Skeletal muscle cell (primary cell): ENCODE results near the gene MAST2.
"Not testable (repeated sequence)": the region's sequence is repeated elsewhere in the genome, so short reads cannot be mapped to it uniquely, and the experiment has no call there.

Experiments
- DNase-seq: peaks from one replicate; pipeline ENCODE4 v3.0.0-alpha.2; 2010; ENCODE audit warnings: low read depth
- H3K4me3 ChIP-seq: 2 replicates; pipeline ENCODE4 v1.5.1; 2011; ENCODE audit warnings: low read depth, mild to moderate bottlenecking, control low read depth, low read length, moderate library complexity

The MAST2 gene

DNA sequence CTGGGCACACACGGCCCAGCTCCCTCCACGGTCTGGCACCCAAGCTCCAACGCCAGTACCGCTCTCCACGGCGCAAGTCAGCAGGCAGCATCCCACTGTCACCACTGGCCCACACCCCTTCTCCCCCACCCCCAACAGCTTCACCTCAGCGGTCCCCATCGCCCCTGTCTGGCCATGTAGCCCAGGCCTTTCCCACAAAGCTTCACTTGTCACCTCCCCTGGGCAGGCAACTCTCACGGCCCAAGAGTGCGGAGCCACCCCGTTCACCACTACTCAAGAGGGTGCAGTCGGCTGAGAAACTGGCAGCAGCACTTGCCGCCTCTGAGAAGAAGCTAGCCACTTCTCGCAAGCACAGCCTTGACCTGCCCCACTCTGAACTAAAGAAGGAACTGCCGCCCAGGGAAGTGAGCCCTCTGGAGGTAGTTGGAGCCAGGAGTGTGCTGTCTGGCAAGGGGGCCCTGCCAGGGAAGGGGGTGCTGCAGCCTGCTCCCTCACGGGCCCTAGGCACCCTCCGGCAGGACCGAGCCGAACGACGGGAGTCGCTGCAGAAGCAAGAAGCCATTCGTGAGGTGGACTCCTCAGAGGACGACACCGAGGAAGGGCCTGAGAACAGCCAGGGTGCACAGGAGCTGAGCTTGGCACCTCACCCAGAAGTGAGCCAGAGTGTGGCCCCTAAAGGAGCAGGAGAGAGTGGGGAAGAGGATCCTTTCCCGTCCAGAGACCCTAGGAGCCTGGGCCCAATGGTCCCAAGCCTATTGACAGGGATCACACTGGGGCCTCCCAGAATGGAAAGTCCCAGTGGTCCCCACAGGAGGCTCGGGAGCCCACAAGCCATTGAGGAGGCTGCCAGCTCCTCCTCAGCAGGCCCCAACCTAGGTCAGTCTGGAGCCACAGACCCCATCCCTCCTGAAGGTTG, 231.4 kb downstream of the MAST2 start:
- no peak for DNase-seq
- H3K4me3 ChIP-seq, result no peak overlapping the region

DNA sequence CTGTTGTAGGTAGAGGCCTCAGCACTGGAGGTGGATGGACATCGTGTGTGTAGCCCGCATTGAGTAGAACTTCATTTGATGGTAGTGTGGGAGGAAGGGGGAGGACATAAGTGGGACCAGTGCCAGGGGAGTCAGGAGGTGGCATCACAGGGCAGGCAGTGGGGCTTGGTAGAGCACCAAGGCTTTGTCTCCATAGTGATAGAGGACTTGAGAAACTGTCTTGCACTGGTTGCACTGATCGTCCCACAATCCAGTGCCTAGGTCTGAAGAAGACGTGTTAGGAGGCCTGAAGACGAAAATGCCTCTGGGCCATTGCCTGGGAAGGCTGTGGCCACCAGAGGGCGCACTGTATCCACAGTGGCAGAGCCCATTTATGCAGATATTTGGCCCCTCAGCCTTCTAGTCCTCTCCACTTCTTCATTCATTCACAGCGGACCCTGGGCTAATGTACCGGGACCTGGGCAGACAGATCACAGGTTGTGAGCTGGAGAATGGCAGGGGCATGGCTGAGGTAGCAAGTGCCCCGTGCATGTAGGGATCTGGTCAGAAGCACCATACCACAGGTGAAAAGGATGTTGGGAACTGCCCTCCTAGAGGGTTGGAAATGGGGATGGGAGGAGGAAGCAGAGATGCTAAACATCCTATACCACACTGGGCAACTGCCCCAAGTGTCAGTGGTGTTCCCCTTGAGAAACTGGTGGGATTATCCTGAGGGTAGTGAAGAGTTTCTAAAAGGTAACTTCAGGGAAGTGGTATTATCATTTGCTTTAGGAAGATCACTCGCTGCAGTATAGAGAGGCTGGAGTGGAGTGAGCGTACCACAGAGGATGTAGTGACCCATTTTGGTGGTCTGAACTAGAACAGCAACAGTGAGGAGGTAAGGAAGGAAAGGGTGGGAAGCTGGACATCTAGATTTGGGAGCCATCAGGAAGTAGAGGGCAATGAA, 233.8 kb downstream of the MAST2 start:
- peak; percentile 36 for DNase-seq
- no peak overlapping the region for H3K4me3 ChIP-seq

DNA sequence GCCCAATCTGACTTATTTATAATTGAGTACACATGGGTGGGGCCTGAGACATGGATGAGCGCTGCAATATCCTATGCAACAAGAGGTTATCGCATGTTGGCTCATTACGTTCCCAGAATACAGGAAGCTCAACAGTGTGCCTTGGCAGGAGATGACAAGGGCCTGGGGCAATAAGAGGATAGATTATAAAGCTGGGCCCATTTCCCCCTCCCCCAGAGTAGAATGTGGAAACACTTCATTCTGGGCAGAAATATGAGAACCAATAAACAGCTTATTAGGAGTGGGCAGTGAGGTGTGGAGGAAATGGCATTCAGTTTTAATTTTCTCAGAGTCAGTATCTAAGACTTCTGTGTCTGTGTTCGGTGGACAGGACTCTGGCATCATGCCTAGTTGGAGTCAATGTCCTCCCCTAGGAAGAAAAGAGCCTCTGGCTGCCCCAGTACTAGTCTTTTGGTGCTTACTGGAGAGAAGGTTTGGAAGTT, 236.2 kb downstream of the MAST2 start:
- DNase-seq, result peak; percentile 28
- no peak overlapping the region for H3K4me3 ChIP-seq

DNA sequence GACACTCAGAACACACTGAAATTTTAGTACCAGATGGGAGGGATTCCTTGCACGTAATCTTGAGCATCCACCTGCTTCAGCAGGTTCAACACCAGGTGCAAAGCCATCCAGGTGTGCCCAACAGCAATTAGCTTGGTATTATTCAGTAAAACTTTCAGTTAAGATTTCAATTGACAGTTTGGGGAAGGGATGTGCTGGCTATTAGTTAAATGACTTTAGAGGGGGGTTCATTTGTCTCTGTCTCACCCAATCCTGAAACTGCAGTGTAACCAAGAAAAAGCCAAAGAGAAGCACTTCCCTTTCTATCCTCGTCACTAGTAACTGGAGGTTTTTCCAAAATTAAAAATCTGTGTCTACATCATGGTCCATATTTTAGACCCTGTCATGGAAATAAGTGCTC, 238.1 kb downstream of the MAST2 start:
- H3K4me3 ChIP-seq, result no peak overlapping the region

GRCh38 chr1:46041974-46042373, 238.6 kb downstream of the MAST2 start:
- DNase-seq, result no peak
- H3K4me3 ChIP-seq, result no peak overlapping the region

More for the DNA sequence above, 238.1 kb downstream of the MAST2 start:
- no peak for DNase-seq

DNA sequence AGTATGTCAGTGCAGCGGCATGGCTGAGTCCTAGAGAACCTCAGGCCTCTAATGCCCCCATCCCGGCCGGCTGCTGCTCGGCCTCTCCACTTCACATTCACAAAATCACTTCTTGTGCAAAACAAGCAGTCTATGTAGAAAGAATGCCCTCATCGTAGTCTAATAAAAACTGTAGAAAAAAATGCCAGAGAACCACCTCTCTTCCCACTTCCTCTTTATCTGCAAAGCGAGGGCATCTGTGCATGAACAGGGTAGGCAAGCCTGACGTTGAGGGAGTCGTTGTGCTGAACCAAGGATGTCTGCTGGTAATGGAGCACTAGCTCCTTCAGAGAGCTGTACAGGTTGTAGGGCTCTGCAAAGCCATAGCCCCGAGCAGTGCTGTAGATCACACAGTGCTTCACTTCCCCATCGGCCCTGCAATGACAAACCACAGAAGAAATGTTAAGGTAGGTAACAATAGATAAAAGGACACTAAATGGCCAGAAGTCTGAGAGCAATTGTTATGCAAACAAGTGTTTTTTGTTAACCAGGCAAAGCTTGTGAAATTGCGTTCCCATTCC, 240.1 kb downstream of the MAST2 start:
- H3K4me3 ChIP-seq, result no peak overlapping the region
- DNase-seq, result no peak

DNA sequence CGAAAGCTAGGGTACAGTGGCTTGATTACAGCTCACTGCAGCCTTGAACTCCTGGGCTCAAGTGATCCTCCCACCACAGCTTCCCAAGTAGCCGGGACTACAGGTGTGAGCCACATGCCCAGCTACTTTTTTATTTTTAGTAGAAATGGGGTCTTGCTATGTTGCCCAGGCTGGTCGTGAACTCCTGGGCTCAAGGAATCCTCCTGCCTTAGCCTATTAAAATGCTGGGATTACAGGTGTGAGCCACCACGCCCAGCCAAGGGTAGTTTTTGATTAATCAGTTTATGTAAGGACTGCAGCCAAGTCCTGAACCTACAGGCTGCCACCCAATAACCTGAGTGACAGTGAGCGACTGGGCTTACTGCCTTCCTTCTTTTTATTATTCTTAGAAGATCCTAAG, 240.7 kb downstream of the MAST2 start:
- no peak for DNase-seq
- H3K4me3 ChIP-seq, result no peak overlapping the region

DNA sequence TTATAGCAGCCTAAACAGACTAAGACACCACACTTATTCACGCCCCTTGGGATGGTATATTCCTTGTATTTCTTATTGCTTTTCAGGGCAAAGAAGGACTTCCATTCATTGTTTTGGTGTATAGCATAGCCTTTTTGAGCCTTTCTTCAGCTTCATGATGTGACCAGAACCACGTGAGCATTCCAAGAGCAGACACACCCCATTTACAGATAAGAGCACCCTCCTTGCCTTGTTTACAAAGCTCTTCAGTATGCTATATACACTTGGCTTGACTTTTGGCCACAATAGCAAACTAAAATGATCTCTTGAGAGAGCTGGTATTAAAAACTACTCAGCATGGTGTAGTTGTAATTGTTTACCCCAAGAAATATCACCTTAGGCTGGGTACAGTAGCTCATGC, 250.3 kb downstream of the MAST2 start:
- no peak overlapping the region for H3K4me3 ChIP-seq
- DNase-seq, result no peak

DNA sequence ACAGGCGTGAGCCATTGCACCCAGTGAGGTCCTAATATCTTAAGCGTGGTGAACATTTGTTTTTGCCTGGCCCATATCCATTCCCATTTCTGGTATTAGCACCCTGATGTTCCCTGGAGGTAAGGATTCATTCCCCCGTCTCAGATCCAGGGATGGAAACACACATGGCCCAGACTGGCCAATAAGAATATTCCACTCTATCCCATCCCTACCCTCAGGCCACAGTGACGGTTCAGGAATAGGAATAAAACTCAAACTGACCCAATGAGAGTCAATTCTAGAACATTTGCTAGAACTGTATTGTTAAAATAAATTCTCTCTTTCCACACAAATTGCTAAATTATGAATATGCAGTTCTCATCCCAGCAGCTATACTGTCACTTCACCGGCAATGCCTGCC, 252.9 kb downstream of the MAST2 start:
- H3K4me3 ChIP-seq, result no peak overlapping the region
- no peak for DNase-seq

- not testable (repeated sequence) for DNase-seq, H3K4me3 ChIP-seq
Observed at GRCh38 chr1:46057215-46057614, 253.8 kb downstream of the MAST2 start.

DNA sequence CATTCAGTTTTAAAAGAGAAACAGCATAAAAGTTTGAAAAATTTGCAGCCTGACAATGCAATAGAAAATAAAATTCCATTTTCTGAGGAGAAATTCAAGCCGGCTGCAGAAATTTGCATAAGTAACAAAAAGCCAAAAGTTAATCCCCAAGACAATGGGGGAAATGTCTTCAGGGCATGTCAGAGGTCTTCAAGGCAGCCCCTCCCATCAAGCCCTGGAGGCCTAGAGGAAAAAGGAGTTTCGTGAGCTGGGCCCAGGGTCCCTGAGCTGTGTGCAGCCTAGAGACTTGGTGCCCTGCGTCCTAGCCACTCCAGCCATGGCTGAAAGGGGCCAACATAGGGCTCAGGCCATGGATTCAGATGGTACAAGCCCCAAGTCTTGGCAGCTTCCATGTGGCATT, 254.4 kb downstream of the MAST2 start:
- no peak overlapping the region for H3K4me3 ChIP-seq
- no peak for DNase-seq

- no peak for DNase-seq
- H3K4me3 ChIP-seq, result no peak overlapping the region
Observed at GRCh38 chr1:46058936-46059335, 255.5 kb downstream of the MAST2 start.

- DNase-seq, result no peak
- no peak overlapping the region for H3K4me3 ChIP-seq
Observed at GRCh38 chr1:46061146-46061545, 257.7 kb downstream of the MAST2 start.

- no peak overlapping the region for H3K4me3 ChIP-seq
- DNase-seq, result no peak
Observed at GRCh38 chr1:46062651-46063319, 259.4 kb downstream of the MAST2 start.

DNA sequence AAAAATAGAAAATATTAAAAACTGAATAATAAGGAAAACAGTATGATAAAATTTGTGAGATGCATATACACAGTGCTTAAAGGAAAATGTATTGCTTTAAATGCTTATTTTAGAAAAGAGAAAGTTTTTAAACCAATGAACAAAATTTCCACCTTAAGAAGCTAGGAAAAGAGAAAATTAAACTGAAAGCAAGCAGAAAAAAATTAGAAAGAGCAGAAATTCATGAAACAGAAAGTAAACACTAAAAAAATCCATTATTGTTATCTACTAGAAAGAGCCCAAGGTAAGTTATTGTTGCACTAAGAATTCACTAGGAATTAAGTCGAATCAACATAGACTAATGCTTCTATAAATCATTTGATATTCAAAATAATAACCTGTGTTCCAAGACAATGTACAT, 261.3 kb downstream of the MAST2 start:
- H3K4me3 ChIP-seq, result no peak overlapping the region
- DNase-seq, result no peak

- no peak overlapping the region for H3K4me3 ChIP-seq
- no peak for DNase-seq
Observed at GRCh38 chr1:46065405-46065804, 262.0 kb downstream of the MAST2 start.

- H3K4me3 ChIP-seq, result no peak overlapping the region
- DNase-seq, result no peak
Observed at GRCh38 chr1:46067652-46068051, 264.2 kb downstream of the MAST2 start.

- DNase-seq, result no peak
- no peak overlapping the region for H3K4me3 ChIP-seq
Observed at GRCh38 chr1:46068525-46068924, 265.1 kb downstream of the MAST2 start.

DNA sequence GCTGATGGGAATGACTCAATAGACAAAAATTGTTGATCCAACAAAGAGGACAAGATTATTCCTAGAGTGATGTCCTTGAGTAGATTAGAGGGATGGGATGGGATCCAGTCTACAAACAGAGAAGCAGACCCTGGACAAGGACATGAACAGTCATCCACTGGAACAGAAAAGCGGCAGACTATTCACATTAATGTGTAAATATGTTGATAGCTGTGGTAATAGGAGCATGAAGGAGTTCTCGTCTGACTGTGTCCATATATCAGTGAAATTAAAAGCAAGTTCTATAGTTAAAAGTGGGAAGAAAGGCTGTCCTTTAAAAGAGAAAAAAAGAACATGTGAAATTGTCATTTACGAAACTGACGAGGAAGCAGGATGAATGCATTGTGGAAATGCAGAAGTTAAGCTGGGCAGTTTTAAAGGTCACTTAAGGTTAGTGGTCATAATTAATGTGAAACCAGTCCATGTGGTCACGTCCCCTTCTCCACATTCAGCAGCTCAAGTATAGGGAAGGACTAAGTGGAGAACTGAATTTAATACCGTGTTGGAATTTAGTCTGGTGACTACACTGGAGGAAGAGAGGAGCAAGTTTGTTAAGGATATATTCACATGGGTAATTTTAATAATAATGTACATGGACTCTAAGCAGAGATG, 266.9 kb downstream of the MAST2 start:
- DNase-seq, result no peak
- H3K4me3 ChIP-seq, result no peak overlapping the region
